AG09309 (cell line): Measurements from ENCODE around the gene ID1.
"Not testable (repeated sequence)": the region's sequence is repeated elsewhere in the genome, so short reads cannot be mapped to it uniquely, and the experiment has no call there.

Experiments
- DNase-seq: peaks from one replicate; pipeline ENCODE4 v3.0.0-alpha.2; 2010; ENCODE audit warnings: low read depth
- H3K4me3 ChIP-seq: 2 replicates; pipeline ENCODE4 v1.5.1; 2011; ENCODE audit warnings: mild to moderate bottlenecking, low read depth, low read length, moderate library complexity; ENCODE audit not compliant: control insufficient read depth
- TF ChIP-seq, protein P1 (sequence below): IDR thresholded peaks from 2 replicates; pipeline ENCODE4 v1.5.1; 2011; ENCODE audit warnings: mild to moderate bottlenecking, low read depth, low read length, inconsistent platforms; ENCODE audit not compliant: insufficient read depth, control insufficient read depth; ENCODE audit errors: missing control alignments

The ID1 gene

DNA sequence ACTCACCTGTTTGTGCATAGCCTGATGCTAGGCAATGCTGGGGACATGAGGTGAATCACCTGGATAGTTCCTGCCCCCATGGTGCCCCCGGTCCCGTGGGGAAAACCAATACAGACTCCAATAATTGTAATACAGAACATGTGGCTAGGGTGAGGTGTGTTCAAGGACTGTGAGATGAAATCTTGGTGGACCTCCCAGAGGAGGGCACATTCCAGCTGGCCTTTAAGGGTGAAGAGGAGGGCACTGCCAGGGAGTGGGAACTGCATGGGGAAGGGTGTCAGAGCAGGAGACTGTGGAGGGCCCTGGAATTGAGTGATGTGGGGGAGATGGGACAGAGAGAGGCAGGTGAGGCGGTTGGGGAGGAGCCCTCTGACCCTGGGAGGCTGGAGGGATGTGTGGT lies 35.2 kb downstream of the ID1 start:
- no peak for DNase-seq
- TF ChIP-seq, protein P1, sequence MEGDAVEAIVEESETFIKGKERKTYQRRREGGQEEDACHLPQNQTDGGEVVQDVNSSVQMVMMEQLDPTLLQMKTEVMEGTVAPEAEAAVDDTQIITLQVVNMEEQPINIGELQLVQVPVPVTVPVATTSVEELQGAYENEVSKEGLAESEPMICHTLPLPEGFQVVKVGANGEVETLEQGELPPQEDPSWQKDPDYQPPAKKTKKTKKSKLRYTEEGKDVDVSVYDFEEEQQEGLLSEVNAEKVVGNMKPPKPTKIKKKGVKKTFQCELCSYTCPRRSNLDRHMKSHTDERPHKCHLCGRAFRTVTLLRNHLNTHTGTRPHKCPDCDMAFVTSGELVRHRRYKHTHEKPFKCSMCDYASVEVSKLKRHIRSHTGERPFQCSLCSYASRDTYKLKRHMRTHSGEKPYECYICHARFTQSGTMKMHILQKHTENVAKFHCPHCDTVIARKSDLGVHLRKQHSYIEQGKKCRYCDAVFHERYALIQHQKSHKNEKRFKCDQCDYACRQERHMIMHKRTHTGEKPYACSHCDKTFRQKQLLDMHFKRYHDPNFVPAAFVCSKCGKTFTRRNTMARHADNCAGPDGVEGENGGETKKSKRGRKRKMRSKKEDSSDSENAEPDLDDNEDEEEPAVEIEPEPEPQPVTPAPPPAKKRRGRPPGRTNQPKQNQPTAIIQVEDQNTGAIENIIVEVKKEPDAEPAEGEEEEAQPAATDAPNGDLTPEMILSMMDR, result no peak
- H3K4me3 ChIP-seq, result no peak overlapping the region

DNA sequence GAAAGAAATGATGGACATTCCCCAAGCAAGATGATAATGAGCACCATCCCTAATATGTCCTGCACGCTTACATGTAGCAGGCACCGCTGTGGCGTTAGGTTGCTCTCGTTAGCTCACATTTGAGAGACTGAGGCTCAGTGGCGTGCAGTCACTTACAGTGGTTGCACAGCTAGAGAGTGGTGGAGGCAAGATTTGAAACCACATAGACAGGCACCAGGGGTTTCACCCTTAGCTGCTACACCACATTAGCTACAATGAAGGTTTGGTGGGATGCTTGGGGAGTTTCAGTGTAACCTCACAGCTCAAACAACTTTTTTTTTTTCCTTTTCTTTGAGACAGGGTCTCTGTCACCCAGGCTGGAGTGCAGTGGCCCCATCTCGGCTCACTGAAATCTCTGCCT lies 36.3 kb downstream of the ID1 start:
- no peak for DNase-seq
- TF ChIP-seq, protein P1, result no peak
- H3K4me3 ChIP-seq, result no peak overlapping the region

DNA sequence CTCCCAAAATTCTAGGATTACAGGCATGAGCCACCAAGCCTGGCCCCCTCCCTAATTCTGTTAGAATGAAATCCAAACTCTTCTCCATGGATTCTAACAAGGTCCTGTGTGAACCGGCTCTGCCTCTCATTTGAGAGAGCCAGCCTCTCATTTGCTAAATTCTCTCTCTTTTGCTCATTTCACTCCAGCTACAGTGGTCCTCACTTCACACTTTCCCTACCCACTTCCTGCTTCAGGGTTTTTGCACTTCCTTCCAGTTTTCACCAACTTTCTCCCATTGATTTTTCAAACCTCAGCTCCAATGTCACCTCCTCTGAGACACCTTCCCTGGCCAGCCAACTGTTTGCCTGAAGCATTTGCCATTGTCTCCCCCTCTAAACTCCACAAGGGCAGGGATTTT lies 37.7 kb downstream of the ID1 start:
- no peak overlapping the region for H3K4me3 ChIP-seq
- TF ChIP-seq, protein P1, result no peak
- no peak for DNase-seq

DNA sequence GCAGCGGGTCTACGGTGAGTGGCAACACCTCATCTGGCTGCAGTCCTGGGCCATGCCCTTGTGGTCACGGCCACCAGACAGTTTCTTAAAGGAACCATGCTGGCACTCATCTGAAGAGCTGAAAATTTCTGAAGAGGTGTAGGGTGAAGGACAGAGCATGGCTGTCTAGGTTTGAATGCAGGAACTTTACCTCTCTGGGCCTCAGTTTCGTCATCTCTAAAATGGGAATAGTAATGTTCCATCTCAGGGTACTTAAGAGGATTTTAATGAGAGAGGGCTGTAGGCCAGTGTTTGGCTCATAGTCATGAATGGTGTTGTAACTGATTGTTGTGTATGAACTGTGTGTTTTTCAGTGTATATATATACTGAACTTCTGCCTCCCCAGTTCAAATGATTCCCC lies 38.4 kb downstream of the ID1 start:
- H3K4me3 ChIP-seq, result no peak overlapping the region
- TF ChIP-seq, protein P1, result no peak
- no peak for DNase-seq

DNA sequence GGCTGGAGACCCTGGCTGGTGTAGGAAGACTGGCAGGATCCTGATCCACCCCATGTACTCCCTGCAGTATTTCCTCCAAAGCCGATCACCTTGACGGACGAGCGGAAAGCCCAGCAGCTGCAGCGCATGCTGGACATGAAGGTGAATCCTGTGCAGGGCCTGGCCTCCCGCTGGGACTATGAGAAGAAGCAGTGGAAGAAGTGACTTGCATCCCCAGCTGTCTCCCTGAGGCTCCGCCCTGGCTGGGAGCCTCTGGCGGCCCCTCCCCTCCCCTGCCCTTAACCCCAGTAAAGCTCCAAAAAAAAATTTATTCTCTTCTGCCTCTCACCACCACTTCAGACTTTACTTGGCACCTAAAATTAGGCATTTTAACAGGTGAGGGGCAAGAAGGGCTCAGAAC lies 39.6 kb downstream of the ID1 start:
- no peak for DNase-seq
- TF ChIP-seq, protein P1, result no peak
- no peak overlapping the region for H3K4me3 ChIP-seq

DNA sequence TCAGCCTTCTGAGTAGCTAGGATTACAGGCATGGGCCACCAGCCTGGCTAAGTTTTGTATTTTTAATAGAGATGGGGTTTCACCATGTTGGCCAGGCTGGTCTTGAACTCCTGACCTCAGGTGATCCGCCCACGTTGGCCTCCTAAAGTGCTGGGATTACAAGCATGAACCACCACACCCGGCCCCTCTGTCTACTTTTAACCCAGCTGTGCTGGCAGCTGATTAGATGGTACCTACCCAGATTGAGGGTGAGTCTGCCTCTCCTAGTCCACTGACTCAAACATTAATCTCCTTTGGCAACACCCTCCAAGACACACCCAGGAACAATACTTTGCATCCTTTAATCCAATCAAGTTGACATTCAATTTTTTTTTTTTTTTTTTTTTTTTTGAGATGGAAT lies 43.0 kb downstream of the ID1 start:
- DNase-seq, result not testable (repeated sequence)

DNA sequence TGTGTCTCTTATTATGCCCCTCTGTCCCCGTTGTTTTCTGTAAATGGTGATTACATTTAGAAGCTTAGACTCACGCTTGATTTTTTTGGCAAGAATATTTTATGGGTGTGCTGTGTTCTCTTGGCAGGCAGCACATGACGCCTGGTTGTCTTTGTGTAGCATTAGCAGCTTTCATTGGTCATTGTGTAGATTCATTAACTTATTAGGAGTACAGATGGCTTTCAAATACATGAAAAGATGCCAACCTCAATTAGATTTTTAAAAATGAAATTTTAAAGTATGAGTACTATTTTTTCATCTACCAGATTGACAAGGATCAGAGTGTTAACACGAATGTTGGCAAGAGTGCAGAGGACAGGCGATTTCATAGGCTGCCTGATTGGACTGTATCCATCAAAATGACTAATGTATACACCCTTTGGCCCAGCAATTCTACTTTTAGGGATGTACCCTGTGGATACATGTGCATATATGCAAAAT lies 47.9 kb downstream of the ID1 start:
- no peak overlapping the region for H3K4me3 ChIP-seq
- peak; percentile 39 for DNase-seq
- TF ChIP-seq, protein P1, result no peak

More for the DNA sequence above, 43.0 kb downstream of the ID1 start:
- not testable (repeated sequence) for H3K4me3 ChIP-seq
